Esophagus squamous epithelium (tissue), 4 donors: ENCODE measurements around the gene TMEM258.

Experiments used
- POLR2A ChIP-seq, 4 donors: fragments of 450-650 bp; IDR thresholded peaks; one replicate each; pipeline ENCODE4 v1.6.1; 2017; ENCODE audit warnings: antibody characterized with exemption in 4 of 4, mild to moderate bottlenecking in 4 of 4, moderate library complexity in 3 of 4
- TF ChIP-seq, protein P1 (sequence below), 6 experiments: fragments of 450-650 bp in 4 of 6; fragments of 200-600 bp in 2 of 6; sonication (generic) in 2 of 6; IDR thresholded peaks; one replicate each; pipeline ENCODE4 v1.5.1; 2016 to 2019; ENCODE audit warnings: antibody characterized with exemption in 6 of 6, mild to moderate bottlenecking in 4 of 6, moderate library complexity in 4 of 6

- TF ChIP-seq POLR2A (IDR thresholded peaks at IDR 0.05): no peak
- TF ChIP-seq, protein P1, sequence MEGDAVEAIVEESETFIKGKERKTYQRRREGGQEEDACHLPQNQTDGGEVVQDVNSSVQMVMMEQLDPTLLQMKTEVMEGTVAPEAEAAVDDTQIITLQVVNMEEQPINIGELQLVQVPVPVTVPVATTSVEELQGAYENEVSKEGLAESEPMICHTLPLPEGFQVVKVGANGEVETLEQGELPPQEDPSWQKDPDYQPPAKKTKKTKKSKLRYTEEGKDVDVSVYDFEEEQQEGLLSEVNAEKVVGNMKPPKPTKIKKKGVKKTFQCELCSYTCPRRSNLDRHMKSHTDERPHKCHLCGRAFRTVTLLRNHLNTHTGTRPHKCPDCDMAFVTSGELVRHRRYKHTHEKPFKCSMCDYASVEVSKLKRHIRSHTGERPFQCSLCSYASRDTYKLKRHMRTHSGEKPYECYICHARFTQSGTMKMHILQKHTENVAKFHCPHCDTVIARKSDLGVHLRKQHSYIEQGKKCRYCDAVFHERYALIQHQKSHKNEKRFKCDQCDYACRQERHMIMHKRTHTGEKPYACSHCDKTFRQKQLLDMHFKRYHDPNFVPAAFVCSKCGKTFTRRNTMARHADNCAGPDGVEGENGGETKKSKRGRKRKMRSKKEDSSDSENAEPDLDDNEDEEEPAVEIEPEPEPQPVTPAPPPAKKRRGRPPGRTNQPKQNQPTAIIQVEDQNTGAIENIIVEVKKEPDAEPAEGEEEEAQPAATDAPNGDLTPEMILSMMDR (IDR thresholded peaks at IDR 0.05): no peak
Measured at GRCh38 chr11:61841636-61842527, 49.5 kb upstream of the TMEM258 start.
